Psoas muscle (tissue), 8 donors: Measurements from ENCODE around the gene DYRK2. TPM values are rescaled to one million over a fixed set of nuclear protein-coding genes. Genes with fewer than 3 reads are reported as not detected.

Experiments used
- ATAC-seq, 4 donors: fragments of 200-7000 bp; cut with Tn5 transposase; one replicate each; pipeline ENCODE4 v1.9.1; 2020; ENCODE audit warnings: moderate library complexity in 3 of 4, mild to moderate bottlenecking in 2 of 4
- DNase-seq, 2 donors: peaks; one replicate each; pipeline ENCODE4 v3.0.0-alpha.2; 2020
- H3K27ac ChIP-seq: fragments of 200-600 bp; one replicate; pipeline ENCODE4 v1.8.0; 2022
- H3K27me3 ChIP-seq, 3 donors: fragments of 200-600 bp in 1 of 3; one replicate each; pipeline versions ENCODE4 v1.6.1 to v1.8.0; 2013 to 2022; ENCODE audit warnings: low read length in 2 of 3, mild to moderate bottlenecking in 2 of 3, moderate library complexity in 1 of 3; ENCODE audit not compliant: insufficient read depth in 3 of 3
- H3K36me3 ChIP-seq, 2 donors: fragments of 200-600 bp in 1 of 2; one replicate each; pipeline versions ENCODE4 v1.6.1 to v1.8.0; 2013 to 2022; ENCODE audit warnings: low read depth in 1 of 2, mild to moderate bottlenecking in 1 of 2, moderate library complexity in 1 of 2; ENCODE audit not compliant: insufficient read depth in 1 of 2
- H3K4me1 ChIP-seq: fragments of 200-600 bp; one replicate; pipeline ENCODE4 v1.8.0; 2022
- H3K4me3 ChIP-seq: fragments of 200-600 bp; one replicate; pipeline ENCODE4 v1.8.0; 2022; ENCODE audit warnings: mild to moderate bottlenecking
- H3K9me3 ChIP-seq: fragments of 200-600 bp; one replicate; pipeline ENCODE4 v1.8.0; 2022
- WGBS, 3 donors: extraction: QIAGEN DNeasy Blood & Tissue Kit; methylation state at CpG; one replicate each; pipeline versions ENCODE4 v1.1.6 to v1.1.7; 2013; 5-methylcytosine and 5-hydroxymethylcytosine counted together
- intact Hi-C, 2 donors: fragments of 100-400 bp; cut with DNase I; formaldehyde crosslinking; loops; one replicate each; pipeline versions ENCODE4 v1.11.0 to v1.14.2; 2022
- polyA plus RNA-seq, 3 donors: library from polyadenylated mRNA; stranded (reverse); fragments of 200-250 nt; gene quantifications; one replicate each; pipeline ENCODE4 v1.2.3, GENCODE V29; 2013
- total RNA-seq, 4 donors: library from RNA; stranded (reverse); fragmentation: NEBNext Ultra II Directional in 2 of 4; extraction: Animal tissue kit (Norgen Biotek cat#: 25700) in 2 of 4; gene quantifications; one replicate each; pipeline versions ENCODE4 v1.2.1 to v1.2.4, GENCODE V29; 2021 to 2023
- TF ChIP-seq, protein P1 (sequence below): fragments of 200-600 bp; IDR thresholded peaks from one replicate; pipeline ENCODE4 v1.8.0; 2022; ENCODE audit warnings: antibody characterized with exemption
- donor health status: healthy with polysubstance abuse.
- donor health status: DM: no; HTN: no; CAD: no; lungs with moderate emphysema.
- donor health status: Bipolar disorder and iron deficiency.
- donor health status: healthy.
- donor health status: DM: yes; HTN: yes; CAD: no.
- donor health status: DM: no; HTN: no; CAD: no.
- donor health status: DM: no; HTN: no; CAD: no.
- donor health status: DM: yes; HTN: yes; CAD: no.

Gene DYRK2
- total and polyA plus RNA-seq, 7 donors, result 2.8 to 46.4 (median 11.0) TPM

DNA sequence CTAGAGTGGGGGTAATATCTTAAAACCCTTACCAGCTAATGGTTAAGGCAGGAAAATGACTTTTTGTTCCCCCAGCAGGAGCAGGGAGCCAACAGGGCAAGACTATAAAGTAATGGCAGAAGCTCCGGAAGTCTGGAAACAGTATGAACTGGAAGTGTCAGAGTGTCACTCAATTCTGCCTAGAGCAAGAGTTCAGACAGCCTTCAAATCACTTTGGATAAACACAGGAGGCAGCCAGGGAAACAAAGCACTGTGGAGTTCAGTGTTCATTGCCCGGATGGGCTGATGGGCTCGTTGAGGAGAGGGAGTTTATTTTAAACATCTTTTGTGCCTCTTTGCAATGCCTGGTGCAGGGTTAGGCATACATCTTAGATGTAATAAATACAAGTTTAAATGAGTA is 16.5 kb upstream of the DYRK2 start:
- Histone ChIP-seq H3K27ac (no peak overlapping the region), H3K9me3 (no peaks in the 10 kb centered on the region), H3K4me3 (no peak overlapping the region), H3K27me3 (no peaks in the 10 kb centered on the region), H3K36me3 (no peaks in the 10 kb centered on the region), H3K4me1 (no peaks in the 10 kb centered on the region)
- ATAC-seq, result no peak
- intact Hi-C loops, result no loop called here
- DNase-seq, result no peak
- TF ChIP-seq, protein P1, sequence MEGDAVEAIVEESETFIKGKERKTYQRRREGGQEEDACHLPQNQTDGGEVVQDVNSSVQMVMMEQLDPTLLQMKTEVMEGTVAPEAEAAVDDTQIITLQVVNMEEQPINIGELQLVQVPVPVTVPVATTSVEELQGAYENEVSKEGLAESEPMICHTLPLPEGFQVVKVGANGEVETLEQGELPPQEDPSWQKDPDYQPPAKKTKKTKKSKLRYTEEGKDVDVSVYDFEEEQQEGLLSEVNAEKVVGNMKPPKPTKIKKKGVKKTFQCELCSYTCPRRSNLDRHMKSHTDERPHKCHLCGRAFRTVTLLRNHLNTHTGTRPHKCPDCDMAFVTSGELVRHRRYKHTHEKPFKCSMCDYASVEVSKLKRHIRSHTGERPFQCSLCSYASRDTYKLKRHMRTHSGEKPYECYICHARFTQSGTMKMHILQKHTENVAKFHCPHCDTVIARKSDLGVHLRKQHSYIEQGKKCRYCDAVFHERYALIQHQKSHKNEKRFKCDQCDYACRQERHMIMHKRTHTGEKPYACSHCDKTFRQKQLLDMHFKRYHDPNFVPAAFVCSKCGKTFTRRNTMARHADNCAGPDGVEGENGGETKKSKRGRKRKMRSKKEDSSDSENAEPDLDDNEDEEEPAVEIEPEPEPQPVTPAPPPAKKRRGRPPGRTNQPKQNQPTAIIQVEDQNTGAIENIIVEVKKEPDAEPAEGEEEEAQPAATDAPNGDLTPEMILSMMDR, result no peak
- WGBS, 3 donors, result 52 to 72% (median 60%) methylated on average over 3 of the region's 3 CpGs

DNA sequence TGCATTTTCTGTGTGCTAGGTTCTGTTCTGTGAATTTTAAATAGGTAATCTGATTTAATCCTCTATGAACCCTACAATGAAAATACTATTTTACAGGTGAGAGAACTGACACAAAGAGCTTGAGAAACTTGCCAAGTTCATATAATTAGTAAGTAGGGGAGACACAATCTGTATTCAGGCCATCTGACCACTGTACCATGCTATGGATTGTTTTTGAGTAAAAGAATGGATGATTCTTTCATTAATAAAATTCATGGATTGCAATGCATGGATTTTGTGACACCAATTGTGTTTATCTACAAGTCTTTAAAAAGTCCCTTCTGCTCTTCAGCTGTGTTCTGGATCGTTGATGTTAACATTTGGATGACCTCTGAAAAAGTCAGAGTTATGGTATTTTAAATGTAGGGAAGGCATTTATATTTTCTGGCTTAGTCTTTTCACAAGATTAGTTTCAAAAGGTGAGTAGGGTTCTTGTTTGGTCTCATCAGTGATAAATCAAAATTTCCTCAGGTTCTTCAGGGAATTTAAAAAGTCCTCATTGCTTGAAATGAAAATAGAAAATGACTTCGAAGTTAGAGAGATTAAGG is 15.4 kb upstream of the DYRK2 start:
- no peaks in the 10 kb centered on the region for H3K4me1 ChIP-seq
- no peaks in the 10 kb centered on the region for H3K27me3 ChIP-seq
- intact Hi-C loops, result no loop called here
- TF ChIP-seq, protein P1, result no peak
- H3K9me3 ChIP-seq, result no peaks in the 10 kb centered on the region
- no peak overlapping the region for H3K27ac ChIP-seq
- WGBS, 3 donors, result 66 to 70% (median 68%) methylated on average over 2 of the region's 2 CpGs
- no peaks in the 10 kb centered on the region for H3K36me3 ChIP-seq
- ATAC-seq (no peak), DNase-seq (no peak)
- H3K4me3 ChIP-seq, result no peak overlapping the region

DNA sequence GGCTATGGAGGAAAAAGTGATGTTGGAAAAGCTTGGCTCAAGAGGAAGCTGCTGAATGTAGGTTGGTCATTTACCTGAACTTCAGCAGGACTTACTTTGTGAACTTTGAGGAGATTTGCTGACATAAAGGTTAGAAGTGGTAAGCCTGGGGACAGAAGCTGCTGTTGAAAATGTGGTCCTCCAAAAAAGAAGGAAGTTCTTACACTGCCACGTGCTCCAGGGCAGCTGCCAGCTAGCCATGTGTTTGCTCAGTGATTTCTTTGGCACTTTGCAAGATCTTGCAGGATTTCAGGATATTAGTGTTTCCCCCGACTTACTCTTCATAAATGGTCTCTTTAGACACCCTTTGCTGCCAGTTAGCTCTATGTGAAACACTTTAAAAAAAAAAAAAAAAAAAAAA is 14.8 kb upstream of the DYRK2 start:
- Histone ChIP-seq H3K27ac (no peak overlapping the region), H3K36me3 (no peaks in the 10 kb centered on the region), H3K9me3 (no peaks in the 10 kb centered on the region), H3K4me1 (no peaks in the 10 kb centered on the region), H3K4me3 (no peak overlapping the region), H3K27me3 (no peaks in the 10 kb centered on the region)
- TF ChIP-seq, protein P1, result no peak
- WGBS, 3 donors, result 24 to 29% (median 26%) methylated on average over 2 of the region's 2 CpGs
- ATAC-seq, result no peak
- DNase-seq, result no peak
- intact Hi-C loops, result no loop called here

DNA sequence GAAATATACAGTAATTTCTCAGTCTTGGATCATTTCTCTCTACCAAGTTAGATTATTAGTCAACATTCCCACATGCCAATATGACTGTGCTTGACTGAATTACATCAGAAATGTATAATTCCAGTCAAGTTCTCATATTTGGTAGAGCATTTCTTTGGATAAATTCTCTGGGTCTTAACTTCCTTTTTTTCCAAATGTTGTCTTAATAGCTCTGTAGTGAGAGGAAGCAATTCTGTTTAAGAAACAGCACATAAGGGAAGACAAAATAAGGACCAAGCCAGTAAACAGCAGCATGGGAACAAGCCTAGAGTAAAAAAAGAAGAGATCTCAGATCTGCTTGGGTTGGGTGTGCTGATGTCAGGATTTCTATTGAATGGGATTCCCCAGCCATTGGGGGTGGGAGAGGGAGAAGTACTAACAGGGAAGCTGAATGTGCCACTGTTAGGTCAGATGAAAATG is 14.2 kb upstream of the DYRK2 start:
- H3K36me3 ChIP-seq, result no peaks in the 10 kb centered on the region
- no peak overlapping the region for H3K27ac ChIP-seq
- intact Hi-C loops, result no loop called here
- H3K27me3 ChIP-seq, result no peaks in the 10 kb centered on the region
- no peak for DNase-seq
- no peak overlapping the region for H3K4me3 ChIP-seq
- TF ChIP-seq, protein P1, result no peak
- H3K9me3 ChIP-seq, result no peaks in the 10 kb centered on the region
- no peak for ATAC-seq
- no peaks in the 10 kb centered on the region for H3K4me1 ChIP-seq

GRCh38 chr12:67637718-67638117 is 10.8 kb upstream of the DYRK2 start:
- ATAC-seq (no peak), DNase-seq (no peak)
- Histone ChIP-seq H3K27me3 (no peaks in the 10 kb centered on the region), H3K4me3 (no peak overlapping the region), H3K9me3 (no peaks in the 10 kb centered on the region), H3K27ac (no peak overlapping the region), H3K4me1 (no peaks in the 10 kb centered on the region), H3K36me3 (no peaks in the 10 kb centered on the region)
- TF ChIP-seq, protein P1, result no peak
- intact Hi-C loops, result no loop called here
- 85 to 94% (median 86%) methylated on average over 3 of the region's 3 CpGs for WGBS, 3 donors
